M059J (cell line): ENCODE data around the gene BRD4. TPM values are rescaled to one million over a fixed set of nuclear protein-coding genes. Genes with fewer than 3 reads are reported as not detected.
"Not testable (repeated sequence)": the region's sequence is repeated elsewhere in the genome, so short reads cannot be mapped to it uniquely, and the experiment has no call there.

Source experiments
- DNase-seq: peaks from one replicate; pipeline ENCODE4 v3.0.0-alpha.2; 2012; ENCODE audit warnings: low read depth
- total RNA-seq: library from RNA; depleted of rRNA; stranded (reverse); fragments of >200 nt; shearing (Covaris generic); gene quantifications from 2 replicates; pipeline ENCODE4 v1.2.3, GENCODE V29; 2014

Gene BRD4
- total RNA-seq, 1 experiment from 2014 or later: 17.8 TPM

- DNase-seq: not testable (repeated sequence)
Observed at GRCh38 chr19:15360015-15360414, 27.7 kb upstream of the BRD4 start.

GRCh38 chr19:15358918-15359317 lies 26.6 kb upstream of the BRD4 start:
- no peak for DNase-seq

DNA sequence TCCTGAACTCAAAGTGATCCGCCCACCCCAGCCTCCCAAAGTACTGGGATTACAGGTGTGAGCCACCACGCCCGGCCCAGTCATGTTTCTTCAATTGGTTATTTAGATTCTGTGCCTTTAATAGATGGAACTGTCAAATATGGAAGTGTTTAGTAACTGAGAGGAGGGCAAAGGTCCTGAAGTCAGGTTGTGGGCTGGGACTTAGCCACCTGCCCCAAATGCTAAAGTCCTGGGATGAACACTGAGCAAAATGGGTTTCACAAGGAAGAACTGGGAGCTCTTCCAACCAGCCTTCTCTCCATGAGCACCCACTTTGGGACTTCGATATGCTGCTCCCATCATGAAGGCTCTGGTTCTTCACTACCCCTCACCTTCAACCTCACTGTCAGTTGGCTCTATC lies 25.6 kb upstream of the BRD4 start:
- no peak for DNase-seq

DNA sequence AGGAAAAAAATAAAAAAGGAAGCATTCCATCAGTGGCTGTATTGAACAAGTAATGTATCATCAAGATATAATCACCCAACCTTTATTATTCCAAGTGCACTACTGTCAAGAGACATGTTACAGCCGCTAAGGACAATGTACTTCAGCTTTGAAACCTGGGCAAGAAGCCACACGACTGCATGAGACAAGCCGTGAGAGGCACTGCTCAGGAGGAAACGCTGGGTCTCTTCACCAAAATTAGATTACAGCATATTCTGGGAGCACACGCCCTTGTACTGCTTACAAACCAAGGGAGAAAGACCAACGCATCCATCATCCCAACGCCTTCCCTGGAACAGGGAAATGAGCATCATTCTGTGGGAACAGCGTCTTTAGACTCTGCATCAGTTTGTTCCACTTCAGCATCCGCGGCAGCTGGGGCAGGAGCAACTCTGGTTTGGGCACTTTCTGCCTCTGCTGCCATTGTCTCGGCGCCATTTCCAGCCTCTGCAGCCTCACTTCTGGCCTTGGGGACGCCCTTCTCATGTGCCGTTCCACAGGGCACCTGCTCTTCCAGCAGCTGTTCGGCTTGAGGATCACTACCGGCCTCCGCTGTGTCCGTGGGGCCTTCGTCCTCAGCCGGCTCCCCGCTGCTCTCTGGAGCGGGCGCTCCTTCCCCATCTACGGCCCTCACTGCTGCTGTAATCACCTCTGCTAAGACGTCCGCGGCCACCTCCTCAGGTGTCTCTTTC lies 22.4 kb upstream of the BRD4 start:
- DNase-seq: no peak

GRCh38 chr19:15353908-15354307 lies 21.6 kb upstream of the BRD4 start:
- DNase-seq: no peak

GRCh38 chr19:15352535-15352934 lies 20.2 kb upstream of the BRD4 start:
- DNase-seq: not testable (repeated sequence)

DNA sequence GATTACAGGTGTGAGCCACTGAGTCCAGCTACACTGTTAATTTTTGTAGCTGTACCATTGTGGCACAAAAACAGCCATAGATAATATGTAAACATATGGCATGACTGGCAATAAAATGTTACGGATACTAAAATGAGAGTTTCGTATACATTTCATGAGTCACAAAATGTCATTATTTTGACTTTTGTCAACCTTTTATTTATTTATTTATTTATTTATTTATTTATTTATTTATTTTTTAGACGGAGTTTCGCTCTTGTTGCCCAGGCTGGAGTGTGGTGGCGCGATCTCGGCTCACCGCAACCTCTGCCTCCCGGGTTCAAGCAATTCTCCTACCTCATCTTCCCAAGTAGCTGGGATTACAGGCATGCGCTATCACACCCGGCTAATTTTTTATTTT lies 9.0 kb upstream of the BRD4 start:
- DNase-seq: not testable (repeated sequence)

- peak; percentile 49 for DNase-seq
Observed at GRCh38 chr19:15340086-15340485, 7.7 kb upstream of the BRD4 start.

DNA sequence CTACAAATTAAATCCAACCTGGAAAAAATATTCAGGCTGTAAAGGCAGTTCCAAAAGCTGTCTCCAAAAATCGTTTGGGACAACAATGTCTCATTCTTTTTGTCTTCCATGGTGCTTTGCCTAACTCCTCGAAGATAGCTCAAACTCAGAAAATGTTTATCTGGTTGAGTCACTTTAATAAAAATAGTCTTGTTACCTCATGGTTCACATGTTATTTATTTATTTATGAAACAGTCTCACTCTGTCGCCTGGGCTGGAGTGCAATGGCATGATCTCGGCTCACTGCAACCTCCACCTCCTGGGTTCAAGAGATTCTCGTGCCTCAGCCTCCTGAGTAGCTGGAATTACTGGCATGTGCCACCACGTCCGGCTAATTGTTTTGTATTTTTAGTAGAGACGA lies 4.9 kb upstream of the BRD4 start:
- DNase-seq: peak; percentile 76

DNA sequence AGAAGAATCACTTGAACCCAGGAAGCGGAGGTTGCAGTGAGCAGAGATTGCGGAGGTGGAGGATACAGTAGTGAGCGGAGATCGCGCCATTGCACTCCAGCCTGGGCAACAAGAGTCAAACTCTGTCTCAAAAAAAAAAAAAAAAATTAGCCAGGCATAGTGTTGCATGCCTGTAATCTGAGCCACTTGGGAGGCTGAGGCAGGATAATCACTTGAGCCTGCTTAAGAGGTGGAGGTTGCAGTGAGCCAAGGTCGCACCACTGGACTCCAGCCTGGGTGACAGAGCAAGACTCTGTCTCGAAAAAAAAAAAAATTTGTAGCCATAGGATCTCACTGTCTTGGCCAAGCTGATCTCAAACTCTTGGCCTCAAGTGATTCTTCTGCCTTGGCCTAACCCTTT lies 3.7 kb upstream of the BRD4 start:
- not testable (repeated sequence) for DNase-seq

GRCh38 chr19:15331419-15332310 lies 674 bp downstream of the BRD4 start:
- DNase-seq: peak; percentile 44

- DNase-seq: peak; percentile 96
Observed at GRCh38 chr19:15330801-15331418, 1.4 kb downstream of the BRD4 start.

GRCh38 chr19:15328312-15328711 lies 4.0 kb downstream of the BRD4 start:
- no peak for DNase-seq

DNA sequence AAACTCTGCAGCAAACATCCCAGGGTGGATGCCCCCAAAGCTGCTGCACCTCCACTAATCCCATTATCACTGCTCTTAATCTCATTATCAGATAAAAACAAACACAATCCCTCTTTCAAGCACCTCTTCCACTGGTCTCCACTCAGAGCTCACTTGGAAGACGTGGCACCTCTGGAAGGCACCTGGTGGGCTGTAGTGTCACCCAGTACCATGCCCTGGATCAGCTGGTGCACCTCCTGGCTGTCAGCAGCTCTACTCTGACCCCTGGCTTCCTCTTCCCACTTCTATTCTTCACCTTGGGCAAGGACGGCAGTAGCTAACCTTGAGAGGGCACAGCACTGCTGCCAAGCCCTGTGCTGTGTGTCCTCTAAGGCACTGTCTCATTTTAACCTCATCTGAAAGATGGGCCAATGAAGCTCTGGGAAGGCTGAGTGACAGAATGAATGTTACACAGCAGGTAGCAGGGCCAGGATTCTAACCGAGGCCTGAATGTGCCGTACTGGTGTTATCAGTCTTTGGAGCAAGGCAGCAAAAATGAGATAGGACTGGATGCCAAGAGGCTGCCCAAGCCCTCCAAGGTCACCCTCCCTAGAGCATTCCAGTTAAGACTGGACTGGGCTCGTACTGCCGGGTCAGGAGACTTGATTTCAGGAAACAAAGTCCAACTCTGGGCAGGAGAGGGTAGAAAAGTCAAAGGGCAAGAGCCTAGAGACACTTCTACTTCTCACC lies 7.4 kb downstream of the BRD4 start:
- DNase-seq: no peak

- DNase-seq: peak; percentile 36
Observed at GRCh38 chr19:15323496-15324235, 8.7 kb downstream of the BRD4 start.

DNA sequence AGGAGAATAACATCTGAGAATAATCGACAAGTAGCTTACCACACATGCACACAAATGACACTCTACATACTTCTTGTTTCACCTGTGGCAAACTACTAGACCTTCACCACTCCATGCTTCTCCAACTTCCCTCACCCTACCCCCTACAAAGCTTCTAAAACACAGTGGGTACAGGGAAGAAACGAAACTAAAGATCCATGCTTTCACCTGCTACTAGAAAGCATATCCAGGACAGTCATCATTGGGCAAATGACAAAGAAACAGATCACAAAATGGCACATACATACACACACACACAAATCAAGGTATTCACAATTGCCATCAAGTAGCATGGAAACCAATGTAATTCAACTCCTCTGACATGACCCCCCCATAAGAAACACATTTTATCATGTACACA lies 10.6 kb downstream of the BRD4 start:
- DNase-seq: no peak

GRCh38 chr19:15320116-15320515 lies 12.2 kb downstream of the BRD4 start:
- no peak for DNase-seq

DNA sequence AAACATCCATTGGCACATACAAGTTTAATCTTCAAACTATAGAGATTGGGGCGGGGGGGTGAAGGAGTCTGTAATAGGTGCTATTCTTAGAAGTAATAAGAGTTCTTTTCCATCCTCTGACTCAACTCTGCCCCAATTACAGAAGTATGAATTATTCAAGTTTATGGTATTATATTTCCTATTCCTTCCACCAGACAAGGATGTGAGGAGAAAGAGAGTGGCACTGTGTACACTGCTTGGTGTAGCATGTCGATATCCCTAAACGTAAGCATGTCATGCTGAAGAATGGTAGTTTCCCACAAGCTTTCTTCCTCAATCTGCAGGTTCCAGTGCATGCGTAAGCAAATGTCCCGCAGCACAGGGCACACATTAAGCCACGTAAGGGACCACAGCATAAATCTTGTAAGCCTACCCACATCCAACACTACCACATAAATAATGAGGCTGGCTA lies 14.1 kb downstream of the BRD4 start:
- no peak for DNase-seq

- no peak for DNase-seq
Observed at GRCh38 chr19:15317392-15318071, 14.8 kb downstream of the BRD4 start.

GRCh38 chr19:15316498-15316897 lies 15.8 kb downstream of the BRD4 start:
- no peak for DNase-seq
